HEK293 (cell line): Measurements from ENCODE around the gene TUBB4A.
A peak's percentile ranks its signal among the peaks of the same experiment; 100 is the strongest.

Experiments
- BCL11B ChIP-seq: fragments of 450-650 bp; formaldehyde crosslinking; IDR thresholded peaks from 2 replicates; pipeline ENCODE4 v1.5.1; 2016; ENCODE audit warnings: low read depth, missing biosample characterization, missing genetic modification characterization
- GLIS1 ChIP-seq: fragments of 450-650 bp; formaldehyde crosslinking; IDR thresholded peaks from 2 replicates; pipeline ENCODE4 v1.5.1; 2016; ENCODE audit warnings: missing biosample characterization, missing genetic modification characterization
- KLF1 ChIP-seq: fragments of 450-650 bp; formaldehyde crosslinking; IDR thresholded peaks from 2 replicates; pipeline ENCODE4 v1.5.1; 2016; ENCODE audit warnings: missing biosample characterization, missing genetic modification characterization
- KLF16 ChIP-seq: fragments of 450-650 bp; formaldehyde crosslinking; IDR thresholded peaks from 2 replicates; pipeline ENCODE4 v1.5.1; 2017; ENCODE audit warnings: missing biosample characterization, missing genetic modification characterization
- KLF8 ChIP-seq: fragments of 450-650 bp; formaldehyde crosslinking; IDR thresholded peaks from 2 replicates; pipeline ENCODE4 v1.5.1; 2016; ENCODE audit warnings: missing biosample characterization, missing genetic modification characterization
- SETDB1 ChIP-seq: IDR thresholded peaks from one replicate; pipeline ENCODE4 v1.6.1; 2017; ENCODE audit warnings: mild to moderate bottlenecking, low read length, moderate library complexity, mixed read lengths; ENCODE audit not compliant: insufficient read length
- SP2 ChIP-seq: fragments of 450-650 bp; formaldehyde crosslinking; IDR thresholded peaks from 2 replicates; pipeline ENCODE4 v1.5.1; 2016; ENCODE audit warnings: missing biosample characterization, missing genetic modification characterization
- SP3 ChIP-seq: fragments of 450-650 bp; formaldehyde crosslinking; IDR thresholded peaks from 2 replicates; pipeline ENCODE4 v1.5.1; 2016; ENCODE audit warnings: missing biosample characterization, missing genetic modification characterization
- SP7 ChIP-seq: fragments of 450-650 bp; formaldehyde crosslinking; IDR thresholded peaks from 2 replicates; pipeline ENCODE4 v1.5.1; 2016; ENCODE audit warnings: missing biosample characterization, missing genetic modification characterization
- WT1 ChIP-seq: fragments of 450-650 bp; formaldehyde crosslinking; IDR thresholded peaks from 2 replicates; pipeline ENCODE4 v1.5.1; 2016; ENCODE audit warnings: missing biosample characterization, missing genetic modification characterization
- YY2 ChIP-seq: fragments of 450-650 bp; formaldehyde crosslinking; IDR thresholded peaks from 2 replicates; pipeline ENCODE4 v1.5.1; 2016; ENCODE audit warnings: missing biosample characterization, missing genetic modification characterization
- ZBTB48 ChIP-seq: fragments of 450-650 bp; formaldehyde crosslinking; IDR thresholded peaks from 2 replicates; pipeline ENCODE4 v1.5.1; 2016; ENCODE audit warnings: missing biosample characterization, missing genetic modification characterization
- ZFHX2 ChIP-seq: fragments of 450-650 bp; formaldehyde crosslinking; conservative IDR thresholded peaks from 2 replicates; pipeline ENCODE4 v1.5.1; 2016; ENCODE audit warnings: missing biosample characterization, missing genetic modification characterization
- ZIC2 ChIP-seq: fragments of 450-650 bp; formaldehyde crosslinking; IDR thresholded peaks from 2 replicates; pipeline ENCODE4 v1.5.1; 2016; ENCODE audit warnings: missing biosample characterization, missing genetic modification characterization
- ZNF223 ChIP-seq: fragments of 450-650 bp; formaldehyde crosslinking; IDR thresholded peaks from 2 replicates; pipeline ENCODE4 v1.5.1; 2016; ENCODE audit warnings: missing biosample characterization, missing genetic modification characterization
- ZNF239 ChIP-seq: fragments of 450-650 bp; formaldehyde crosslinking; IDR thresholded peaks from 2 replicates; pipeline ENCODE4 v1.5.1; 2016; ENCODE audit warnings: missing biosample characterization, missing genetic modification characterization
- ZNF341 ChIP-seq: fragments of 450-650 bp; formaldehyde crosslinking; IDR thresholded peaks from 2 replicates; pipeline ENCODE4; 2016; ENCODE audit warnings: low read depth, missing biosample characterization, missing genetic modification characterization
- ZNF510 ChIP-seq: fragments of 450-650 bp; formaldehyde crosslinking; IDR thresholded peaks from 2 replicates; pipeline ENCODE4 v1.5.1; 2018; ENCODE audit warnings: mild to moderate bottlenecking, missing genetic modification characterization, missing biosample characterization; ENCODE audit not compliant: insufficient replicate concordance
- ZNF561 ChIP-seq: fragments of 450-650 bp; IDR thresholded peaks from 2 replicates; pipeline ENCODE4 v1.5.1; 2018; ENCODE audit warnings: missing biosample characterization, missing genetic modification characterization, borderline replicate concordance
- ZNF629 ChIP-seq: fragments of 450-650 bp; formaldehyde crosslinking; IDR thresholded peaks from 2 replicates; pipeline ENCODE4 v1.5.1; 2017; ENCODE audit warnings: missing biosample characterization, missing genetic modification characterization
- ZNF654 ChIP-seq: fragments of 450-650 bp; formaldehyde crosslinking; IDR thresholded peaks from 2 replicates; pipeline ENCODE4 v1.5.1; 2016; ENCODE audit warnings: low read depth, missing biosample characterization, missing genetic modification characterization
- ZNF777 ChIP-seq: fragments of 450-650 bp; formaldehyde crosslinking; IDR thresholded peaks from 2 replicates; pipeline ENCODE4 v1.5.1; 2017; ENCODE audit warnings: missing biosample characterization, missing genetic modification characterization, borderline replicate concordance
- ZXDB ChIP-seq: fragments of 450-650 bp; formaldehyde crosslinking; IDR thresholded peaks from 2 replicates; pipeline ENCODE4 v1.5.1; 2016; ENCODE audit warnings: missing biosample characterization, missing genetic modification characterization
- TF ChIP-seq, protein P1 (sequence below): fragments of 450-650 bp; formaldehyde crosslinking; IDR thresholded peaks from 2 replicates; pipeline ENCODE4 v1.5.1; 2017; ENCODE audit warnings: missing biosample characterization, missing genetic modification characterization
- TF ChIP-seq, protein P2 (sequence below): fragments of 450-650 bp; formaldehyde crosslinking; optimal IDR thresholded peaks from 2 replicates; pipeline ENCODE3; 2016; ENCODE audit warnings: missing biosample characterization, mild to moderate bottlenecking, missing genetic modification characterization
- TF ChIP-seq, protein P3 (sequence below): sonication (generic); formaldehyde crosslinking; IDR thresholded peaks from 2 replicates; pipeline ENCODE4 v1.8.1; 2022; ENCODE audit warnings: mild to moderate bottlenecking, moderate library complexity, missing genetic modification reagents
- TF ChIP-seq, protein P4 (sequence below): fragments of 450-650 bp; formaldehyde crosslinking; IDR thresholded peaks from 2 replicates; pipeline ENCODE4 v1.5.1; 2016; ENCODE audit warnings: missing biosample characterization, missing genetic modification characterization
- TF ChIP-seq, protein P5 (sequence below): fragments of 450-650 bp; formaldehyde crosslinking; IDR thresholded peaks from 2 replicates; pipeline ENCODE4 v1.5.1; 2016; ENCODE audit warnings: missing biosample characterization, missing genetic modification characterization
- TF ChIP-seq, protein P6 (sequence below): fragments of 450-650 bp; formaldehyde crosslinking; IDR thresholded peaks from 2 replicates; pipeline ENCODE4 v1.5.1; 2017; ENCODE audit warnings: missing biosample characterization, missing genetic modification characterization

TUBB4A gene

DNA sequence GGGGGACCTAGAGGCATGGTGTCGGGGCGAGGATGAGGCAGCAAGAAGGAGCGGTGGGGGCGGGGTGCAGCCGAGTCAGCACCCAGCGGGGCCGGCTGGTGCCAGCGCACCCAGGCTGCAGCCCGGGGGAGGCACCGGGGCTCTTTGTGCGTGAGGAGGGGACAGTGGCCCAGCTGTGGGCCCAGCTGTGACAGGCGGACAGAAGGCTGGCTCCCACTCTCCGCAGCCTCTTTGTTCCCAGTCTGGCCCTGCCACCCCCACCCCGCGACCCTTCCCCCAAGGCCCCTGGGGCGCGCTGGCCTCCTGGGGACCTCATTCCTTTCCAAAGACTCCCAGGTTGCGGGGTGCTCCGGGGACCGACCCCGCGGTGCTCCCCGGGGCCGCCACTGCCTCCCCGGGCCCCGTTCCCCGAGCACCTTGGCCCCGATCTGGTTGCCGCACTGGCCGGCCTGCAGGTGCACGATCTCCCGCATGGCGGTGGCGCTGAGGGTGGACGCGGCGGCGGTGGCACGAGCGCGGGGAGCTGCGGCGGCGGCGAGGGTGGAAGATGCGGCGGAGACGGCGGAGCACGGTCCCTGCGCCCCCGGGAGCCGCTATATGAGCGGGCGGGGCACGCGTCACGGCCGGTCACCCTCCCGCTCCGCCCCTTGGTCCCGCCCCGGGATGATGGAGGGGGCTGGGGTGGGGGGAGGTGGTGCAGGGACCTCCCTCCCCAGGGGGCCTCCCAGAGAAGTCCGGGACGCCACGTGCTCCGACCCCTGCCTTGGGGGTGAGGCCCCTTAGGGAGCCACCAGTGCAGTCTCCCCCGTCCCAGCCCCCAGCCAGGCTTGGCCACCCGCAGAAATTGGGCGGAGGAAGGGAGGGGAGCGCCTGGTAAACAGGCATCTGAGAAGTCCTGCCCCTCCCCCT lies at the start of gene TUBB4A (continued):
- TF ChIP-seq, protein P1, sequence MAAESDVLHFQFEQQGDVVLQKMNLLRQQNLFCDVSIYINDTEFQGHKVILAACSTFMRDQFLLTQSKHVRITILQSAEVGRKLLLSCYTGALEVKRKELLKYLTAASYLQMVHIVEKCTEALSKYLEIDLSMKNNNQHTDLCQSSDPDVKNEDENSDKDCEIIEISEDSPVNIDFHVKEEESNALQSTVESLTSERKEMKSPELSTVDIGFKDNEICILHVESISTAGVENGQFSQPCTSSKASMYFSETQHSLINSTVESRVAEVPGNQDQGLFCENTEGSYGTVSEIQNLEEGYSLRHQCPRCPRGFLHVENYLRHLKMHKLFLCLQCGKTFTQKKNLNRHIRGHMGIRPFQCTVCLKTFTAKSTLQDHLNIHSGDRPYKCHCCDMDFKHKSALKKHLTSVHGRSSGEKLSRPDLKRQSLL: peak; percentile 92
- TF ChIP-seq KLF16 (tag by site-specific recombination) (0 out of 2 replicates have a peak, but pooled peaks have one; percentile 40), ZNF654 (tag by site-specific recombination) (no peak), ZNF510 (tag by site-specific recombination) (no peak), WT1 (0 out of 2 replicates have a peak, but pooled peaks have one; percentile 43), ZXDB (tag by site-specific recombination) (peak; percentile 47; the same call in 1 of the 2 replicates), BCL11B (peak; percentile 39; the same call in 1 of the 2 replicates), ZIC2 (tag by site-specific recombination) (peak; percentile 68), YY2 (tag by site-specific recombination) (0 out of 2 replicates have a peak, but pooled peaks have one; percentile 42), GLIS1 (tag by site-specific recombination) (peak; percentile 99), ZNF777 (no peak), ZNF239 (no peak), SETDB1 (no peak), SP2 (tag by site-specific recombination) (peak; percentile 72), ZNF561 (tag by site-specific recombination) (0 out of 2 replicates have a peak, but pooled peaks have one; percentile 24), ZBTB48 (tag by site-specific recombination) (peak; percentile 79), ZNF629 (tag by site-specific recombination) (0 out of 2 replicates have a peak, but pooled peaks have one; percentile 20), KLF8 (tag by site-specific recombination) (peak; percentile 47; the same call in 1 of the 2 replicates), ZNF341 (tag by site-specific recombination) (peak; percentile 31; the same call in 1 of the 2 replicates), SP3 (tag by site-specific recombination) (peak; percentile 91), ZFHX2 (peak; percentile 66), SP7 (tag by site-specific recombination) (0 out of 2 replicates have a peak, but pooled peaks have one; percentile 21), KLF1 (tag by site-specific recombination) (peak; percentile 83), ZNF223 (tag by site-specific recombination) (peak; percentile 54; the same call in 1 of the 2 replicates)
- TF ChIP-seq, protein P2, sequence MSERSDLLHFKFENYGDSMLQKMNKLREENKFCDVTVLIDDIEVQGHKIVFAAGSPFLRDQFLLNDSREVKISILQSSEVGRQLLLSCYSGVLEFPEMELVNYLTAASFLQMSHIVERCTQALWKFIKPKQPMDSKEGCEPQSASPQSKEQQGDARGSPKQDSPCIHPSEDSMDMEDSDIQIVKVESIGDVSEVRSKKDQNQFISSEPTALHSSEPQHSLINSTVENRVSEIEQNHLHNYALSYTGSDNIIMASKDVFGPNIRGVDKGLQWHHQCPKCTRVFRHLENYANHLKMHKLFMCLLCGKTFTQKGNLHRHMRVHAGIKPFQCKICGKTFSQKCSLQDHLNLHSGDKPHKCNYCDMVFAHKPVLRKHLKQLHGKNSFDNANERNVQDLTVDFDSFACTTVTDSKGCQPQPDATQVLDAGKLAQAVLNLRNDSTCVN (tag by site-specific recombination): peak; percentile 81
- TF ChIP-seq, protein P3, sequence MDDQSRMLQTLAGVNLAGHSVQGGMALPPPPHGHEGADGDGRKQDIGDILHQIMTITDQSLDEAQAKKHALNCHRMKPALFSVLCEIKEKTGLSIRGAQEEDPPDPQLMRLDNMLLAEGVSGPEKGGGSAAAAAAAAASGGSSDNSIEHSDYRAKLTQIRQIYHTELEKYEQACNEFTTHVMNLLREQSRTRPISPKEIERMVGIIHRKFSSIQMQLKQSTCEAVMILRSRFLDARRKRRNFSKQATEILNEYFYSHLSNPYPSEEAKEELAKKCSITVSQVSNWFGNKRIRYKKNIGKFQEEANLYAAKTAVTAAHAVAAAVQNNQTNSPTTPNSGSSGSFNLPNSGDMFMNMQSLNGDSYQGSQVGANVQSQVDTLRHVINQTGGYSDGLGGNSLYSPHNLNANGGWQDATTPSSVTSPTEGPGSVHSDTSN: 0 out of 2 replicates have a peak, but pooled peaks have one; percentile 44
- TF ChIP-seq, protein P4, sequence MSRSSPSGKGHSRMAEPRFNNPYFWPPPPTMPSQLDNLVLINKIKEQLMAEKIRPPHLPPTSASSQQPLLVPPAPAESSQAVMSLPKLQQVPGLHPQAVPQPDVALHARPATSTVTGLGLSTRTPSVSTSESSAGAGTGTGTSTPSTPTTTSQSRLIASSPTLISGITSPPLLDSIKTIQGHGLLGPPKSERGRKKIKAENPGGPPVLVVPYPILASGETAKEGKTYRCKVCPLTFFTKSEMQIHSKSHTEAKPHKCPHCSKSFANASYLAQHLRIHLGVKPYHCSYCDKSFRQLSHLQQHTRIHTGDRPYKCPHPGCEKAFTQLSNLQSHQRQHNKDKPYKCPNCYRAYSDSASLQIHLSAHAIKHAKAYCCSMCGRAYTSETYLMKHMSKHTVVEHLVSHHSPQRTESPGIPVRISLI (tag by site-specific recombination): no peak
- TF ChIP-seq, protein P5, sequence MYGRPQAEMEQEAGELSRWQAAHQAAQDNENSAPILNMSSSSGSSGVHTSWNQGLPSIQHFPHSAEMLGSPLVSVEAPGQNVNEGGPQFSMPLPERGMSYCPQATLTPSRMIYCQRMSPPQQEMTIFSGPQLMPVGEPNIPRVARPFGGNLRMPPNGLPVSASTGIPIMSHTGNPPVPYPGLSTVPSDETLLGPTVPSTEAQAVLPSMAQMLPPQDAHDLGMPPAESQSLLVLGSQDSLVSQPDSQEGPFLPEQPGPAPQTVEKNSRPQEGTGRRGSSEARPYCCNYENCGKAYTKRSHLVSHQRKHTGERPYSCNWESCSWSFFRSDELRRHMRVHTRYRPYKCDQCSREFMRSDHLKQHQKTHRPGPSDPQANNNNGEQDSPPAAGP: peak; percentile 51; the same call in 1 of the 2 replicates
- TF ChIP-seq, protein P6, sequence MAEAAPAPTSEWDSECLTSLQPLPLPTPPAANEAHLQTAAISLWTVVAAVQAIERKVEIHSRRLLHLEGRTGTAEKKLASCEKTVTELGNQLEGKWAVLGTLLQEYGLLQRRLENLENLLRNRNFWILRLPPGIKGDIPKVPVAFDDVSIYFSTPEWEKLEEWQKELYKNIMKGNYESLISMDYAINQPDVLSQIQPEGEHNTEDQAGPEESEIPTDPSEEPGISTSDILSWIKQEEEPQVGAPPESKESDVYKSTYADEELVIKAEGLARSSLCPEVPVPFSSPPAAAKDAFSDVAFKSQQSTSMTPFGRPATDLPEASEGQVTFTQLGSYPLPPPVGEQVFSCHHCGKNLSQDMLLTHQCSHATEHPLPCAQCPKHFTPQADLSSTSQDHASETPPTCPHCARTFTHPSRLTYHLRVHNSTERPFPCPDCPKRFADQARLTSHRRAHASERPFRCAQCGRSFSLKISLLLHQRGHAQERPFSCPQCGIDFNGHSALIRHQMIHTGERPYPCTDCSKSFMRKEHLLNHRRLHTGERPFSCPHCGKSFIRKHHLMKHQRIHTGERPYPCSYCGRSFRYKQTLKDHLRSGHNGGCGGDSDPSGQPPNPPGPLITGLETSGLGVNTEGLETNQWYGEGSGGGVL: peak; percentile 97
